A673 (cell line): ENCODE results near the gene CBX8. TPM values are rescaled to one million over a fixed set of nuclear protein-coding genes. Genes with fewer than 3 reads are reported as not detected.
"Not testable (repeated sequence)": the region's sequence is repeated elsewhere in the genome, so short reads cannot be mapped to it uniquely, and the experiment has no call there.

Experiments used
- BruUV-seq: library from RNA; stranded (reverse); fragments of 400-500 nt; replicated peaks from 2 replicates; lab custom pipeline; 2021; lab: Mats Ljungman, UMichigan
- CTCF ChIA-PET: fragments of 300-600 bp; sonication (Branson Sonifier 250); formaldehyde crosslinking; loops from one replicate; lab custom pipeline; 2022; ENCODE audit warnings: antibody characterized with exemption; lab: Charles Lee
- POLR2A ChIA-PET: fragments of 300-600 bp; sonication (Branson Sonifier 250); formaldehyde crosslinking; loops from one replicate; lab custom pipeline; 2022; ENCODE audit warnings: antibody characterized with exemption; ENCODE audit not compliant: low non-redundant PET; lab: Charles Lee
- DNase-seq: peaks from one replicate; pipeline ENCODE4 v3.0.0-alpha.2; 2015; ENCODE audit warnings: low spot score
- H3K27ac ChIP-seq: fragments of 200-600 bp; sonication (generic); 2 replicates; pipeline ENCODE4 v1.5.1; 2016; ENCODE audit warnings: mixed run types, low read depth, mild to moderate bottlenecking, mixed read lengths, antibody characterized with exemption, low read length; ENCODE audit not compliant: poor library complexity, severe bottlenecking
- H3K27me3 ChIP-seq: fragments of 200-600 bp; sonication (generic); replicated peaks from 2 replicates; pipeline ENCODE4 v1.6.1; 2017; ENCODE audit warnings: mixed run types, low read depth, mild to moderate bottlenecking, mixed read lengths, antibody characterized with exemption, low read length; ENCODE audit not compliant: insufficient read depth, poor library complexity
- H3K36me3 ChIP-seq: fragments of 200-600 bp; sonication (generic); 2 replicates; pipeline ENCODE4 v1.6.1; 2016; ENCODE audit warnings: mixed run types, mild to moderate bottlenecking, mixed read lengths, antibody characterized with exemption, low read length; ENCODE audit not compliant: insufficient read depth, poor library complexity, severe bottlenecking
- H3K4me1 ChIP-seq: fragments of 200-600 bp; sonication (generic); 2 replicates; pipeline ENCODE4 v1.6.1; 2017; ENCODE audit warnings: mixed run types, mild to moderate bottlenecking, mixed read lengths, antibody characterized with exemption, low read length; ENCODE audit not compliant: insufficient read depth, poor library complexity, severe bottlenecking
- H3K4me3 ChIP-seq: fragments of 200-600 bp; sonication (generic); 2 replicates; pipeline ENCODE4 v1.5.1; 2016; ENCODE audit warnings: low read depth, mixed run types, mild to moderate bottlenecking, mixed read lengths, low read length; ENCODE audit not compliant: poor library complexity, severe bottlenecking
- H3K9me3 ChIP-seq: fragments of 200-600 bp; sonication (generic); 2 replicates; pipeline ENCODE4 v1.6.1; 2016; ENCODE audit warnings: mixed run types, low read depth, mild to moderate bottlenecking, mixed read lengths, antibody characterized with exemption, low read length; ENCODE audit not compliant: poor library complexity, severe bottlenecking
- EZH2 ChIP-seq: fragments of 200-600 bp; sonication (generic); IDR thresholded peaks from 2 replicates; pipeline ENCODE4 v1.6.1; 2017; ENCODE audit warnings: borderline replicate concordance, low read depth, mild to moderate bottlenecking, mixed read lengths, antibody characterized with exemption, low read length; ENCODE audit not compliant: poor library complexity, severe bottlenecking
- intact Hi-C: fragments of 100-400 bp; cut with micrococcal nuclease; formaldehyde crosslinking; loops from one replicate; pipeline ENCODE4 v1.10.0; 2022; ENCODE audit not compliant: unreplicated experiment
- total RNA-seq: library from RNA; stranded (reverse); gene quantifications from 2 replicates; pipeline ENCODE4 v1.2.3, GENCODE V29; 2021
- TF ChIP-seq, protein P1 (sequence below): fragments of 300-800, 200-600 bp; sonication (generic); conservative IDR thresholded peaks from 2 replicates; pipeline ENCODE4 v1.5.1; 2017; ENCODE audit warnings: low read depth, mild to moderate bottlenecking, antibody characterized with exemption, low read length, moderate library complexity, mixed read lengths

Gene CBX8
- total RNA-seq, 1 experiment from 2014 or later, result 27.0 TPM

DNA sequence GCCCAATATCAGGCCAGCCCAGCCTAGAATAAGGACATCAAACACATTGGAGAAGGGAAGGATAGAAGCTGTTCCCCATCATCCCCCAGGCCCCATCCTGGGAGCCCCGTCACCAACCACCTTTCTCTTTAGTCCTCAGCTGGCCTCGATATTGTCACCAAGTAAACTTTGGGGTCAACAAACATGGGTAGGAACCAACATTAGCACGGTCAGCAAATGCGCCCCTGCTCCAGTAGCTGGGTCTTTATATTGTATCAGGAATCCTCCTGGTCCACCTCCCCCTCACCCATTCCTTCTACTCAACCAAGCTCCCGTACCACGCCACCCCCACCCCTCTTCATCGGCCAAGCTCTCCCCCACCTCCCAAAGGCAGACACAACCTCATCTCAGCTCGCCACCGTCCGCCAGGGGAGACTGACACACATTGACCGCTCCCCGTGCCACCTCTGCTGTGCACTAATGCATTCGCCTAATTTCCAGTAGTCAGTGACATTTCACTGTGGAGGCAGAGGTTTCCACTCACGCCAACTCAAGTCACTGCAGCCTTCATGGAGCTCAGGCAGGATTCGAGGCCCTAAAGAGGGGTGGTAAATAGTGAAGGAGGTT is 39.6 kb downstream of the CBX8 start:
- DNase-seq, result no peak
- no TSS peak for BruUV-seq
- ChIA-PET POLR2A (no interaction called here), CTCF (interaction anchor here (0.8 kb wide), 1 partner anchor 11 kb away, joined by 3 read pairs; no protein-coding TSS in a partner anchor)
- Histone ChIP-seq H3K27ac (no peak overlapping the region), H3K36me3 (no peaks in the 10 kb centered on the region), H3K9me3 (no peaks in the 10 kb centered on the region), H3K27me3 (no peaks in the 10 kb centered on the region), H3K4me3 (no peak overlapping the region), H3K4me1 (no peaks in the 10 kb centered on the region)
- TF ChIP-seq, protein P1, sequence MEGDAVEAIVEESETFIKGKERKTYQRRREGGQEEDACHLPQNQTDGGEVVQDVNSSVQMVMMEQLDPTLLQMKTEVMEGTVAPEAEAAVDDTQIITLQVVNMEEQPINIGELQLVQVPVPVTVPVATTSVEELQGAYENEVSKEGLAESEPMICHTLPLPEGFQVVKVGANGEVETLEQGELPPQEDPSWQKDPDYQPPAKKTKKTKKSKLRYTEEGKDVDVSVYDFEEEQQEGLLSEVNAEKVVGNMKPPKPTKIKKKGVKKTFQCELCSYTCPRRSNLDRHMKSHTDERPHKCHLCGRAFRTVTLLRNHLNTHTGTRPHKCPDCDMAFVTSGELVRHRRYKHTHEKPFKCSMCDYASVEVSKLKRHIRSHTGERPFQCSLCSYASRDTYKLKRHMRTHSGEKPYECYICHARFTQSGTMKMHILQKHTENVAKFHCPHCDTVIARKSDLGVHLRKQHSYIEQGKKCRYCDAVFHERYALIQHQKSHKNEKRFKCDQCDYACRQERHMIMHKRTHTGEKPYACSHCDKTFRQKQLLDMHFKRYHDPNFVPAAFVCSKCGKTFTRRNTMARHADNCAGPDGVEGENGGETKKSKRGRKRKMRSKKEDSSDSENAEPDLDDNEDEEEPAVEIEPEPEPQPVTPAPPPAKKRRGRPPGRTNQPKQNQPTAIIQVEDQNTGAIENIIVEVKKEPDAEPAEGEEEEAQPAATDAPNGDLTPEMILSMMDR, result no peak
- TF ChIP-seq EZH2, result no peak
- intact Hi-C loops, result no loop called here

DNA sequence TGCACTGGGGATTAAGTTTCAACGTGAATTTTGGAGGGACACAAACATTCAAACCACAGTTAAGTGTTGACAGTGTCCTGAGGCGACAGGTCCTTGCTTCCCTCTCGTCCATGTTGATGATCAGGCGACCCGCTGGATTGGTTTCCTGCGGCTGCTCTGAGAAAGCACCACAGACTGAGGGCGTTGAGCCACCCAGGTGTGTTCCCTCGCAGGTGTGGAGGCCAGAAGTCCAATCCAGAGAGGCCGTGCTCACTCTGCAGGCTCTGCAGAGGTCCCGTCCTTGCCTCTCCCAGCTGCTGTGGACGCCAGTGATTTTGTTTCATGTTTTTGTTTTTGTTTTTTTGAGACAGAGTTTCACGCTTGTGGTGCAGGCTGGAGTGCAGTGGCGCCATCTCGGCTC is 41.3 kb downstream of the CBX8 start:
- Histone ChIP-seq H3K27ac (no peak overlapping the region), H3K9me3 (no peaks in the 10 kb centered on the region), H3K4me3 (no peak overlapping the region), H3K27me3 (no peaks in the 10 kb centered on the region), H3K4me1 (no peaks in the 10 kb centered on the region), H3K36me3 (no peaks in the 10 kb centered on the region)
- BruUV-seq, result no TSS peak
- intact Hi-C loops, result no loop called here
- DNase-seq, result no peak
- CTCF ChIA-PET, result no interaction called here
- no peak for TF ChIP-seq EZH2
- TF ChIP-seq, protein P1, result no peak
- POLR2A ChIA-PET, result no interaction called here

DNA sequence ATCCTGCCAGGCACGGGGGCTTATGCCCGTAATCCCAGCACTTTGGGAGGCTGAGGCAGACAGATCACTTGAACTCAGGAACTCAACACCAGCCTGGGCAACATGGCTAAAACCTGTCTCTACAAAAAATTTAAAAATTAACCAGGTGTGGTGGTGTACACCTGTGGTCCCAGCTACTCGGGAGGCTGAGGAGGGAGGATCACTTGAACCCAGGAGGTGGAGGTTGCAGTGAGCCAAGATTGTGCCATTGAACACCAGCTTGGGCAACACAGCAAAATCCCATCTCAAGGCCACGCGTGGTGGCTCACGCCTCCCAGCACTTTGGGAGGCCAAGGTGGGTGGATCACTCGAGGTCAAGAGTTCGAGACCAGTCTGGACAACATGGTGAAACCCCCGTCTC is 42.0 kb downstream of the CBX8 start:
- intact Hi-C loops, POLR2A ChIA-PET, H3K36me3 ChIP-seq, DNase-seq, CTCF ChIA-PET, H3K9me3 ChIP-seq, H3K27ac ChIP-seq, BruUV-seq, H3K27me3 ChIP-seq, H3K4me1 ChIP-seq, H3K4me3 ChIP-seq: not testable (repeated sequence)

DNA sequence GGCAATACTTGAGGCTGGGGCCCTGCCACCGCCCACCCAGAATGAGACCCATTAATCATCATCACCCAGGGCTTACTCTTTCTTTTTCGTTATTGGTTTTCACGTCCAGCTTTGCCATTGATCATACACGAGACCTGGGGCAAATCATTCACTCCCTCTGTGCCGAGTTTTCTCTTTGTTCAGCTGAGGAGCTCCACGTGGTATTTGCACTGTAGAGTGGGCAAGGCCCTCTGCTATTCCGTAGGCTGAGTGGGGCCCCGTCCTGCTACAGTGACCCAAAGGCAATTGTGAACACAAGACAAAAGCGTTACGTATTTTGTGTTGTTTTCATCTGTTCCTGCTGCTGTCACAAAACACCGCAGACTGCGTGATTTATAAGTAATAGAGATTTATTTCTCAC is 42.5 kb downstream of the CBX8 start:
- no peaks in the 10 kb centered on the region for H3K27me3 ChIP-seq
- no peaks in the 10 kb centered on the region for H3K9me3 ChIP-seq
- ChIA-PET CTCF (no interaction called here), POLR2A (no interaction called here)
- peaks cover 8% of the 10 kb centered on the region for H3K4me1 ChIP-seq
- no peak for DNase-seq
- intact Hi-C loops, result no loop called here
- TF ChIP-seq, protein P1, result no peak
- no peak for TF ChIP-seq EZH2
- H3K27ac ChIP-seq, result no peak overlapping the region
- no peak overlapping the region for H3K4me3 ChIP-seq
- no TSS peak for BruUV-seq
- no peaks in the 10 kb centered on the region for H3K36me3 ChIP-seq
